DMS 273 (cell line): ENCODE data around the gene DNPEP.
"Not testable (repeated sequence)": the region's sequence is repeated elsewhere in the genome, so short reads cannot be mapped to it uniquely, and the experiment has no call there.

Experiments
- DNase-seq: peaks from one replicate; lab custom pipeline; 2025; ENCODE audit not compliant: unreplicated experiment; lab: John Stamatoyannopoulos, UW

The DNPEP gene

GRCh38 chr2:219402665-219403515, 15.2 kb upstream of the DNPEP start:
- peak; percentile 91 for DNase-seq

GRCh38 chr2:219401606-219402005, 13.9 kb upstream of the DNPEP start:
- DNase-seq, result no peak

- no peak for DNase-seq
Measured at GRCh38 chr2:219400562-219400961, 12.8 kb upstream of the DNPEP start.

GRCh38 chr2:219399716-219400478, 12.2 kb upstream of the DNPEP start:
- DNase-seq, result no peak

- peak; percentile 49 for DNase-seq
Measured at GRCh38 chr2:219398721-219399363, 11.1 kb upstream of the DNPEP start.

GRCh38 chr2:219396863-219397457, 9.2 kb upstream of the DNPEP start:
- no peak for DNase-seq

GRCh38 chr2:219395609-219396008, 7.9 kb upstream of the DNPEP start:
- no peak for DNase-seq

GRCh38 chr2:219395056-219395455, 7.3 kb upstream of the DNPEP start:
- DNase-seq, result not testable (repeated sequence)

- DNase-seq, result no peak
Measured at GRCh38 chr2:219392754-219393153, 5.0 kb upstream of the DNPEP start.

- DNase-seq, result no peak
Measured at GRCh38 chr2:219388907-219389156, 1.1 kb upstream of the DNPEP start.

GRCh38 chr2:219388121-219388906, 602 bp upstream of the DNPEP start:
- DNase-seq, result peak; percentile 98

GRCh38 chr2:219386532-219387280, 1.0 kb downstream of the DNPEP start:
- DNase-seq, result peak; percentile 46

GRCh38 chr2:219385958-219386520, 1.7 kb downstream of the DNPEP start:
- DNase-seq, result no peak

GRCh38 chr2:219384859-219385258, 2.9 kb downstream of the DNPEP start:
- DNase-seq, result no peak

- no peak for DNase-seq
Measured at GRCh38 chr2:219384083-219384713, 3.5 kb downstream of the DNPEP start.

- DNase-seq, result no peak
Measured at GRCh38 chr2:219381448-219381847, 6.3 kb downstream of the DNPEP start.

GRCh38 chr2:219380926-219381325, 6.8 kb downstream of the DNPEP start:
- no peak for DNase-seq

GRCh38 chr2:219378163-219378851, 9.4 kb downstream of the DNPEP start:
- DNase-seq, result no peak

- DNase-seq, result no peak
Measured at GRCh38 chr2:219369447-219369861, 18.3 kb downstream of the DNPEP start.
